Measurements from ENCODE around the gene MAP1S. TPM values are rescaled to one million over a fixed set of nuclear protein-coding genes. Genes with fewer than 3 reads are reported as not detected.

The MAP1S gene
- total RNA-seq, 4 donors from 2014 or later: 16.8 to 42.5 (median 26.4) TPM

- Histone ChIP-seq H3K4me3 (no peak overlapping the region), H3K27me3 (no peaks in the 10 kb centered on the region), H3K4me1 (no peaks in the 10 kb centered on the region), H3K27ac (no peak overlapping the region), H3K9me3 (no peaks in the 10 kb centered on the region), H3K36me3 (peaks cover 28% of the 10 kb centered on the region)
- 77% methylated on average over 7 of the region's 7 CpGs for WGBS
- DNase-seq (ENCODE audit: low spot score in 2 of 2): no peak
- TF ChIP-seq POLR2AphosphoS5 (IDR thresholded peaks at IDR 0.05): no peak
- no peak for TF ChIP-seq EP300 (IDR thresholded peaks at IDR 0.05)
- no peak for TF ChIP-seq CTCF (IDR thresholded peaks at IDR 0.05)
- TF ChIP-seq POLR2A (IDR thresholded peaks at IDR 0.05): no peak
These were observed 18.4 kb downstream of the MAP1S start for GRCh38 chr19:17737690-17738153.

- Histone ChIP-seq H3K4me1 (no peaks in the 10 kb centered on the region), H3K36me3 (peaks cover 12% of the 10 kb centered on the region), H3K4me3 (no peak overlapping the region), H3K27ac (no peak overlapping the region), H3K27me3 (no peaks in the 10 kb centered on the region), H3K9me3 (no peaks in the 10 kb centered on the region)
- 68% methylated on average over 13 of the region's 18 CpGs for WGBS
- TF ChIP-seq POLR2A (IDR thresholded peaks at IDR 0.05) (no peak), CTCF (IDR thresholded peaks at IDR 0.05) (no peak), POLR2AphosphoS5 (IDR thresholded peaks at IDR 0.05) (no peak), EP300 (IDR thresholded peaks at IDR 0.05) (no peak)
- DNase-seq (ENCODE audit: low spot score in 2 of 2): no peak
These were observed 20.0 kb downstream of the MAP1S start for GRCh38 chr19:17739121-17739875.

GRCh38 chr19:17741456-17741855 is 22.2 kb downstream of the MAP1S start:
- Histone ChIP-seq H3K9me3 (no peaks in the 10 kb centered on the region), H3K4me1 (no peaks in the 10 kb centered on the region), H3K4me3 (no peak overlapping the region), H3K27me3 (no peaks in the 10 kb centered on the region), H3K27ac (no peak overlapping the region), H3K36me3 (no peaks in the 10 kb centered on the region)
- 84% methylated on average over 2 of the region's 2 CpGs for WGBS
- TF ChIP-seq CTCF (IDR thresholded peaks at IDR 0.05): no peak
- TF ChIP-seq POLR2AphosphoS5 (IDR thresholded peaks at IDR 0.05): no peak
- no peak for TF ChIP-seq POLR2A (IDR thresholded peaks at IDR 0.05)
- no peak for TF ChIP-seq EP300 (IDR thresholded peaks at IDR 0.05)
- DNase-seq (ENCODE audit: low spot score in 2 of 2): no peak

GRCh38 chr19:17743874-17744580 is 24.7 kb downstream of the MAP1S start:
- no peak overlapping the region for H3K4me3 ChIP-seq
- H3K9me3 ChIP-seq: no peaks in the 10 kb centered on the region
- no peaks in the 10 kb centered on the region for H3K36me3 ChIP-seq
- H3K4me1 ChIP-seq: peaks cover 14% of the 10 kb centered on the region
- DNase-seq (ENCODE audit: low spot score in 2 of 2): no peak
- no peaks in the 10 kb centered on the region for H3K27me3 ChIP-seq
- TF ChIP-seq POLR2A (IDR thresholded peaks at IDR 0.05) (no peak), POLR2AphosphoS5 (IDR thresholded peaks at IDR 0.05) (no peak), CTCF (IDR thresholded peaks at IDR 0.05) (no peak), EP300 (IDR thresholded peaks at IDR 0.05) (no peak)
- 65% methylated on average over 6 of the region's 6 CpGs for WGBS
- H3K27ac ChIP-seq: no peak overlapping the region
